Measurements from ENCODE around the gene SMAD3. TPM values are rescaled to one million over a fixed set of nuclear protein-coding genes. Genes with fewer than 3 reads are reported as not detected.

The SMAD3 gene
- polyA plus RNA-seq, 2 donors: 24.8 to 51.5 TPM

- Histone ChIP-seq H3K4me3 (ENCODE audit: low read depth in 1 of 2, low read length in 2 of 2) (no peak overlapping the region), H3K27ac (ENCODE audit: low read depth in 2 of 2, low read length in 1 of 2) (peak overlapping the region in 1 of 2 donors; percentile 26), H3K9me3 (ENCODE audit: control insufficient read depth in 2 of 2, insufficient read depth in 1 of 2, low read depth in 1 of 2, low read length in 1 of 2) (no peaks in the 10 kb centered on the region), H3K27me3 (ENCODE audit: control insufficient read depth in 1 of 2, insufficient read depth in 2 of 2, low read length in 2 of 2) (no peaks in the 10 kb centered on the region), H3K4me1 (ENCODE audit: control insufficient read depth in 2 of 2, insufficient read depth in 2 of 2, low read length in 1 of 2) (peaks cover 5 to 34% of the 10 kb centered on the region in 2 donors), H3K36me3 (ENCODE audit: control insufficient read depth in 2 of 2, insufficient read depth in 2 of 2, low read length in 1 of 2) (no peaks in the 10 kb centered on the region)
- 58 to 63% methylated on average over 6 of the region's 6 CpGs for WGBS, 2 donors
Measured at GRCh38 chr15:67114846-67115585, 49.6 kb downstream of the SMAD3 start.

DNA sequence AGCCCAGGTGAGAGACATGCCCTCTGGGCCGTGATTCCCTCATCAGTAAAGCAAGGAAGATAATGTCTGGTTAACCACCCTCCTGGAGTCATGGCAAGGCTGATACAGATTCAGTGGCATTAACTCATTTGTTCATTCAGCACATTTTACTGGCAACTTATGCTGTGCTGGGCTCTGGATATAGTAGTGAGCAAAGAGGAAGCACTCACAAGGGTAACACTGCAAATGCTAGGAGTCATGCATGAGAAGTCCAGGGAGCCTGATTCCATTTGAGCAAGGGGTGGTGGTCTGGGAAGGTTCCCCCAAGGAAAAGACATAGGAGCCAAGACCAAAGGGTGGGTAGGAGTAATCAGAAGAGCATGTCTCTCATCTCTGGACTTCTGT, 50.2 kb downstream of the SMAD3 start:
- WGBS, 2 donors: 83 to 84% methylated on average over 1 of the region's 1 CpG
- no peaks in the 10 kb centered on the region for H3K36me3 ChIP-seq (ENCODE audit: control insufficient read depth in 2 of 2, insufficient read depth in 2 of 2, low read length in 1 of 2)
- peaks cover 5 to 34% of the 10 kb centered on the region in 2 donors for H3K4me1 ChIP-seq (ENCODE audit: control insufficient read depth in 2 of 2, insufficient read depth in 2 of 2, low read length in 1 of 2)
- no peak overlapping the region for H3K4me3 ChIP-seq (ENCODE audit: low read depth in 1 of 2, low read length in 2 of 2)
- no peaks in the 10 kb centered on the region for H3K27me3 ChIP-seq (ENCODE audit: control insufficient read depth in 1 of 2, insufficient read depth in 2 of 2, low read length in 2 of 2)
- no peak overlapping the region for H3K27ac ChIP-seq (ENCODE audit: low read depth in 2 of 2, low read length in 1 of 2)
- H3K9me3 ChIP-seq (ENCODE audit: control insufficient read depth in 2 of 2, insufficient read depth in 1 of 2, low read depth in 1 of 2, low read length in 1 of 2): no peaks in the 10 kb centered on the region

DNA sequence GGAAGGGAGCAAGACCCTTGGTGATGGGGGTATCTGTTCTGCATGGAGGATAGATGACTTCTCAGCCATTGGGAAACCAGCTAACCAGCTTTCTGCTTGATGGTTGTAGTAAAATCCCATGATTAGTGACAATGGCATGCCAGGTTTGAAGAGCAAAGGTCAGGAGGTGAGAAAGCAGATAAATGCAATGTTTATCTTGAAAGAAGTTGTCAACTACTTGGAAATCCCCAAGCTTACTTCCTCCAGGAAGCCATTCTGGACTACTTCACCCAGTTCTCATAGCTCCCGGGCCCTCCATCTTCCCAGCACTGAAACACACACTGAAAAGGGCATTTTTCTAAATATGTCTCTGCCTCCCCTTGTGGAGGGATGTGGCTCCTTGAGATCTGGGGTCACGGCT, 51.3 kb downstream of the SMAD3 start:
- Histone ChIP-seq H3K36me3 (ENCODE audit: control insufficient read depth in 2 of 2, insufficient read depth in 2 of 2, low read length in 1 of 2) (no peaks in the 10 kb centered on the region), H3K4me1 (ENCODE audit: control insufficient read depth in 2 of 2, insufficient read depth in 2 of 2, low read length in 1 of 2) (peaks cover 5 to 40% of the 10 kb centered on the region in 2 donors), H3K9me3 (ENCODE audit: control insufficient read depth in 2 of 2, insufficient read depth in 1 of 2, low read depth in 1 of 2, low read length in 1 of 2) (no peaks in the 10 kb centered on the region), H3K4me3 (ENCODE audit: low read depth in 1 of 2, low read length in 2 of 2) (no peak overlapping the region), H3K27me3 (ENCODE audit: control insufficient read depth in 1 of 2, insufficient read depth in 2 of 2, low read length in 2 of 2) (no peaks in the 10 kb centered on the region), H3K27ac (ENCODE audit: low read depth in 2 of 2, low read length in 1 of 2) (peak overlapping the region; percentile 65 to 78)
- WGBS, 2 donors: 67 to 80% methylated on average over 2 of the region's 2 CpGs

GRCh38 chr15:67117370-67117769, 52.0 kb downstream of the SMAD3 start:
- Histone ChIP-seq H3K27me3 (ENCODE audit: control insufficient read depth in 1 of 2, insufficient read depth in 2 of 2, low read length in 2 of 2) (no peaks in the 10 kb centered on the region), H3K27ac (ENCODE audit: low read depth in 2 of 2, low read length in 1 of 2) (peak overlapping the region; percentile 78), H3K36me3 (ENCODE audit: control insufficient read depth in 2 of 2, insufficient read depth in 2 of 2, low read length in 1 of 2) (no peaks in the 10 kb centered on the region), H3K4me1 (ENCODE audit: control insufficient read depth in 2 of 2, insufficient read depth in 2 of 2, low read length in 1 of 2) (peaks cover 5 to 40% of the 10 kb centered on the region in 2 donors), H3K9me3 (ENCODE audit: control insufficient read depth in 2 of 2, insufficient read depth in 1 of 2, low read depth in 1 of 2, low read length in 1 of 2) (no peaks in the 10 kb centered on the region), H3K4me3 (ENCODE audit: low read depth in 1 of 2, low read length in 2 of 2) (no peak overlapping the region)
- 31 to 41% methylated on average over 3 of the region's 3 CpGs for WGBS, 2 donors

GRCh38 chr15:67118808-67119207, 53.4 kb downstream of the SMAD3 start:
- no peak overlapping the region for H3K4me3 ChIP-seq (ENCODE audit: low read depth in 1 of 2, low read length in 2 of 2)
- H3K27me3 ChIP-seq (ENCODE audit: control insufficient read depth in 1 of 2, insufficient read depth in 2 of 2, low read length in 2 of 2): no peaks in the 10 kb centered on the region
- H3K4me1 ChIP-seq (ENCODE audit: control insufficient read depth in 2 of 2, insufficient read depth in 2 of 2, low read length in 1 of 2): peaks cover 5 to 40% of the 10 kb centered on the region in 2 donors
- peak overlapping the region in 1 of 2 donors; percentile 67 for H3K27ac ChIP-seq (ENCODE audit: low read depth in 2 of 2, low read length in 1 of 2)
- no peaks in the 10 kb centered on the region for H3K36me3 ChIP-seq (ENCODE audit: control insufficient read depth in 2 of 2, insufficient read depth in 2 of 2, low read length in 1 of 2)
- no peaks in the 10 kb centered on the region for H3K9me3 ChIP-seq (ENCODE audit: control insufficient read depth in 2 of 2, insufficient read depth in 1 of 2, low read depth in 1 of 2, low read length in 1 of 2)
- WGBS, 2 donors: 85 to 92% methylated on average over 5 of the region's 5 CpGs

- Histone ChIP-seq H3K27ac (ENCODE audit: low read depth in 2 of 2, low read length in 1 of 2) (peak overlapping the region; percentile 67 to 98), H3K27me3 (ENCODE audit: control insufficient read depth in 1 of 2, insufficient read depth in 2 of 2, low read length in 2 of 2) (no peaks in the 10 kb centered on the region), H3K36me3 (ENCODE audit: control insufficient read depth in 2 of 2, insufficient read depth in 2 of 2, low read length in 1 of 2) (no peaks in the 10 kb centered on the region), H3K9me3 (ENCODE audit: control insufficient read depth in 2 of 2, insufficient read depth in 1 of 2, low read depth in 1 of 2, low read length in 1 of 2) (no peaks in the 10 kb centered on the region), H3K4me3 (ENCODE audit: low read depth in 1 of 2, low read length in 2 of 2) (no peak overlapping the region), H3K4me1 (ENCODE audit: control insufficient read depth in 2 of 2, insufficient read depth in 2 of 2, low read length in 1 of 2) (peaks cover 5 to 37% of the 10 kb centered on the region in 2 donors)
- WGBS, 2 donors: 92 to 98% methylated on average over 6 of the region's 6 CpGs
Measured at GRCh38 chr15:67119238-67119846, 53.9 kb downstream of the SMAD3 start.

DNA sequence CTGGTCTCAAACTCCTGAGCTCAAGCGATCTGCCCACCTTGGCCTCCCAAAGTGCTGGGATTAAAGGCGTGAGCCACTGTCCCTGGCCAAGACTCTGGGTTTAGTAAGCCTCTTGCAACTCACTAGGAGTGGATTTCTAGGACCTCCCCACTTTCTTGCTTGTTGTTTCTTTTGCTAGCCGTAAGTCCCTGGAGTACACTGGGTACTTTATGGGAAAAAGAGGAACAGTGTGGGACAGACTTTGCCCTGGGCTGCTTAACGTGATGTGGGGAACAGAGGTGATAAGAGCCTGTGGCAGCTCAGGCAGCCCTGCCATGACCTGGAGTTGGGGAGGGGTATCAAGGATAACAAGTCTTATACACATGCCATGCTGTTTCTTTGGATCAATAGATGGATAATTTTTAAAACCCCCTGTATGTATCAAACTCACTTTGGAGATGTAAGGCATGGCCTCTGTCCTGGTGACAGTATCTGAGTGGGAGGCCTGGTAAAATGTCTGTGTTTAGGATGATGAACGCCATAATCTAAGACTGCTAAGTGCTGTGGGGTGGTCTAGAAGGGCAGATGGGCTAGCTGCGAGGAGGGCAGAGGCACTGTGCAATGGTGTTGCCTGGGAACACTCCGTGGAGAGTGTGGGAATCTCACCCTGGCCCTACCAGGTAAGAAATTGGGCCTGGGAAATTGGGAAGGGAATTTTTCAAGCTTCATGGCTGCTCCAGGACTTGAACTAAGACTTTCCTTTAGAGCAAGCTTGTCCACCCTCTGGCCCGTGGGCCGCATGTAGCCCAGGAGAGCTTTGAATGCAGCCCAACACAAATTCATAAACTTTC, 54.8 kb downstream of the SMAD3 start:
- no peaks in the 10 kb centered on the region for H3K27me3 ChIP-seq (ENCODE audit: control insufficient read depth in 1 of 2, insufficient read depth in 2 of 2, low read length in 2 of 2)
- H3K4me1 ChIP-seq (ENCODE audit: control insufficient read depth in 2 of 2, insufficient read depth in 2 of 2, low read length in 1 of 2): peaks cover 10 to 41% of the 10 kb centered on the region in 2 donors
- no peak overlapping the region for H3K4me3 ChIP-seq (ENCODE audit: low read depth in 1 of 2, low read length in 2 of 2)
- H3K27ac ChIP-seq (ENCODE audit: low read depth in 2 of 2, low read length in 1 of 2): peak overlapping the region; percentile 97 to 98
- WGBS, 2 donors: 66 to 68% methylated on average over 9 of the region's 9 CpGs
- no peaks in the 10 kb centered on the region for H3K9me3 ChIP-seq (ENCODE audit: control insufficient read depth in 2 of 2, insufficient read depth in 1 of 2, low read depth in 1 of 2, low read length in 1 of 2)
- no peaks in the 10 kb centered on the region for H3K36me3 ChIP-seq (ENCODE audit: control insufficient read depth in 2 of 2, insufficient read depth in 2 of 2, low read length in 1 of 2)

GRCh38 chr15:67120839-67121643, 55.6 kb downstream of the SMAD3 start:
- Histone ChIP-seq H3K27ac (ENCODE audit: low read depth in 2 of 2, low read length in 1 of 2) (peak overlapping the region; percentile 97 to 98), H3K4me1 (ENCODE audit: control insufficient read depth in 2 of 2, insufficient read depth in 2 of 2, low read length in 1 of 2) (peaks cover 10 to 47% of the 10 kb centered on the region in 2 donors), H3K27me3 (ENCODE audit: control insufficient read depth in 1 of 2, insufficient read depth in 2 of 2, low read length in 2 of 2) (no peaks in the 10 kb centered on the region), H3K4me3 (ENCODE audit: low read depth in 1 of 2, low read length in 2 of 2) (peak overlapping the region; percentile 27 to 30), H3K9me3 (ENCODE audit: control insufficient read depth in 2 of 2, insufficient read depth in 1 of 2, low read depth in 1 of 2, low read length in 1 of 2) (no peaks in the 10 kb centered on the region), H3K36me3 (ENCODE audit: control insufficient read depth in 2 of 2, insufficient read depth in 2 of 2, low read length in 1 of 2) (no peaks in the 10 kb centered on the region)
- 8 to 10% methylated on average over 27 of the region's 27 CpGs for WGBS, 2 donors
